Skeletal muscle cell (primary cell): Measurements from ENCODE around the gene DDX20.

Experiments used
- DNase-seq: peaks from one replicate; pipeline ENCODE4 v3.0.0-alpha.2; 2010; ENCODE audit warnings: low read depth
- H3K4me3 ChIP-seq: 2 replicates; pipeline ENCODE4 v1.5.1; 2011; ENCODE audit warnings: low read depth, mild to moderate bottlenecking, control low read depth, low read length, moderate library complexity

The DDX20 gene

GRCh38 chr1:111812306-111812705, 56.6 kb downstream of the DDX20 start:
- no peak for DNase-seq
- no peak overlapping the region for H3K4me3 ChIP-seq

GRCh38 chr1:111813440-111814304, 58.0 kb downstream of the DDX20 start:
- no peak for DNase-seq
- H3K4me3 ChIP-seq: no peak overlapping the region

GRCh38 chr1:111814305-111814628, 58.6 kb downstream of the DDX20 start:
- no peak for DNase-seq
- H3K4me3 ChIP-seq: no peak overlapping the region

GRCh38 chr1:111814642-111815041, 58.9 kb downstream of the DDX20 start:
- no peak for DNase-seq
- no peak overlapping the region for H3K4me3 ChIP-seq
